Dermis microvascular lymphatic vessel endothelial cell (primary cell): ENCODE measurements around the gene TMIGD2. TPM values are rescaled to one million over a fixed set of nuclear protein-coding genes. Genes with fewer than 3 reads are reported as not detected.

Source experiments
- DNase-seq, 2 donors: peaks; one replicate each; pipeline versions ENCODE4 v3.0.0 to v3.0.0-alpha.2; 2010; ENCODE audit warnings: low read depth in 2 of 2
- total RNA-seq: library from RNA; depleted of rRNA; stranded (reverse); fragments of >200 nt; gene quantifications from 2 replicates; pipeline ENCODE4 v1.2.1, GENCODE V29; 2014

Gene TMIGD2
- total RNA-seq, 1 donor from 2014 or later: not detected

DNA sequence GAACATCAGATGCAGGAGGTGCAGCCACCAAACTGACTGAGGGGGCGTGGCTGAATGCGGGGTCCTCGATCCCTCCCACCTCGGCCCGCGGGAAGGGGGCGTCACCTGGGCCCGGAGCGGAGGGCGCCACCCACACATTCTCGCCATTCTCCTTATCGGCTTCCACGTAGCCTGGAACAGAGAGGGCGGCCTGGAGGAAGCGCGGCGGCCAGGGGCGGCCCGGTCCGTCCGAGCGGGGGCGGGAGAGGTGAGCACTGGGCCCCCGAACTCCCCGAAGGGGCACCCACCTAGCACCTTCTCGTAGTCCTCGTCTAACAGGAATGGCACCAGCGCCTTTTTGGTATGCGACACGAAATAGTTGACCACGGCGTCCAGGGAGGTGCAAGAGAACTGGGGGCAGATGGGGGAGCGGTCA lies 24.7 kb upstream of the TMIGD2 start:
- DNase-seq: no peak

DNA sequence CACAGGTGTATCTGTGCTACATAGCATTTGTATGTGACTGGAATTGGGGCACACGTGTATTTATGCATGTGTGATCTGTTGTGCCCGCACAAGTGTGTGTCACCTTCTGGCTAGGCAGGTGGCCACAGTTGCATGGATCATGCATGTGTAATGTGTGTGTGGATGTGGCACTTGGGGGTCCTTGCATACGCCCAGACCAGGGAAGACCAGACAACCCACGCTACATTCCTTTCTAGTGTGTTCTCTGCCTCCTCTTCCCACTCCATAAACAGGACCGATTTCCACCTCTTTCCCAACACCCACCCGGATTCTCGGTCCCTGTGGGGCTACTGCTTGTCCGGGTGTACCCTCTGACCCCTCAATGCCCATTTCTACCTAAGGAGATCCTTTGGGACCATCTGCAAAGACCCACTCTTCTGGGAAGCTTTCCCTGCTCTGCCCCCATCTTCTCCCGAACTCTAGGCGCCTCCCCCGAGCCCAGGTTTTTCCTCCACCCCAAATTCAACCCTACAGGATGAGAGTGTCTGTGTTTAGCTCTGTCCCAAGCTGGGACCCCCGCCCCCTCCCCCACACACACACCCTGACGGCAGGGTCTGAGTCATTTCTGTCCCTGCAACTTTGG lies 24.1 kb upstream of the TMIGD2 start:
- DNase-seq: no peak

DNA sequence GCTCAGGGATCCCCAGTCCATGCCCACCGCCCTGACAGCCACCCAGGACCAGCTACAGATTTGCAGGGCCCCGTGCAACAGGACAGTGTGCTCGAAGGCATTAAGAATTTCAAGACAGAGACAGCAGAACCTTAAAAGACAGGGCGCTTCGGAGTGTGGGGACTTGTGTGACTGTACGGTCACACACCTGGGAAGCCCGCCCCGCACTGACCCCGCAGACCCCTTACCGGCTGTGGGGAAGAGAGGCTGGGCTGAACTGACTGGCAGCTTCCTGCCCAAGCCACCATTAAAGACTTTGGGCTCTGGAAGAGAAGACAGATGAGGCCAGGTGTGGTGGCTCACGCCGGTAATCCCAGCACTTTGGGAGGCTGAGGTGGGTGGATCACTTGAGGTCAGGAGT lies 22.0 kb upstream of the TMIGD2 start:
- DNase-seq: no peak

DNA sequence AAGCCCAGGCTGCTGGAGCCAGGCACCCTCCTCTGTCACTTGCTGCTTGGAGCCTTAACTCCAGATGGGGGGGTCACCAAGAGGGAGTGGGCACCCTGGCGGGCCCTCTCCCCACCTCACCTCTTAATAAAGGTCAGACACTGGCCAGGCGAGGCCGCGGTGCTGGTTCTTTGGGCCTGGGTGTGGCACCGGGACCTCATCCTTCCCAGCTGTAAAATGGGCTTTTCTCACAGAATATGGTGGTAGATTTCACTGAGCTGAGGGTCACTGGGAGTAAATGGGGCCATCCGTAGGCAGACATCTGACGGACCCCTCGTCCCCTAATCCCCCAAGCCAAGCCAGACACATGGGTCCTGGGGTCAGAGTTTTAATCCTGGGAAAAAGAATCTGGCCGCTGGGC lies 21.5 kb upstream of the TMIGD2 start:
- no peak for DNase-seq

- DNase-seq: no peak
Observed at GRCh38 chr19:4322942-4323665, 20.9 kb upstream of the TMIGD2 start.

DNA sequence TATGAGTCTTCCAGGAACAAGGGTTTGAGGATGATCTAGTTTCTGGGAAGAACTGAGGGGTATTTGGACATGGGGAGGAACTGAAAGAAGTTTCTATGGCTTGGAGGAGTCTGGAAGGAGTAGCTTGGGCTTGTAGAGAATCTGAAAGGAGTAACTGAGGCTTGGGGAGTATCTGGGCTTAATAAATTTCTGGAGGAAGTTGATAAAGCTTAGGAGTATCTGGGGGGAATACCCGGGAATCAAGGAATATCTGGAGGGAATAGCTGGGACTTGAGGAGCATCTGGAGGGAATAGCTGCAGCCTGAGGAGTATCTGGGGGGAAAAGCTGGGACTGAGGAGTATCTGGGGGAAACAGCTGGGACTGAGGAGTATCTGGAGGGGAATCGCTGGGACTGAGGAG lies 18.2 kb upstream of the TMIGD2 start:
- no peak for DNase-seq

DNA sequence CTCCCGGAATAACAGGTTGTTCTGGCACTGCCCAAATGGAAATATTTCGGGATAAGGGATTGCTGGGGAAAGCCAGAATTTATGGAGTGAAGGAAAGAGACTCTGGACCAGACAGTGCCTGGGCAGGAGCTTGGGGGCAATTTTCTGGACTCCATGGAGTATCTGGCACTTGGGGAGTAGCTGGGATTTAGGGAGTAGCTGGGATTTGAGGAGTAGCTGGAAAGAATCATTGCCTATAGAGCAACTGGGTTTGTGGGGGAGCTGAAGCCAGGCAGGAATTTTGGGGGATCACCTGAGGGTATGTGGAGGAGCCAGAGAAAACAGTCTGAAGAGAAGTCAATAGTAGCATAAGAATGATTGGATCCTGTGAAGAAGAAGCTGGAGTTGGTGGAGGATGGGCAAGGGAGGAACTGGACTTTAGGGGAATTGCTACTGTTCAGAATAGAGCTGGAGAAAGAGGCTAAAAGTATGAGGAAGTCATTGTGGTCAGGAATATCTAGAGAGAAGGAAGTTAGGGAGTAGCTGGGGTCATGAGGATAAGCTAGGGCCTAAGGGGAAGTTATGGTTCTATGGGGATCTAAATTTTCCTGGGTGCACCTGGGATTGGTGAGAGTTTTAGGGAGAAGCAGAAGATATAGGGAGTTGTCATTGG lies 17.0 kb upstream of the TMIGD2 start:
- DNase-seq: no peak

DNA sequence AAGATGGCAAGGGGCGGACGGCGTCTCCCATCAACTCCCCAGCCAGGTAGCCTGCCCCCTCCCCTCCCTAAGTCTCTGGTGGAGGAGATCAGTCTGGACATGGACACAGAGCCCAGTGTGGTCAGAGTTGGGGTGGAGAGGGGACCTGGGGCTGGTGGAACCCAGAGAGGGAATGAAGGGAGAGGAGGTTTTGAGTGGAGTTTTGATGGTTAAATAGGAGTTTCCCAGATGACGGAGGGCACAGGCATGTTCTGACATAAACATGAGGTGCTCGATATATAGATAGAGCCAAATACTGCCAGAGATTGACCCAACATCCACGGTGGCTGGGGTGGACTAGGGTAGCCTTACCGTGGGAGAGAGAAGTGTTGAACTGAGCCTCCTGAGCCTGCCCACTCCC lies 16.3 kb upstream of the TMIGD2 start:
- DNase-seq: no peak

GRCh38 chr19:4316956-4317355 lies 14.8 kb upstream of the TMIGD2 start:
- DNase-seq: no peak

DNA sequence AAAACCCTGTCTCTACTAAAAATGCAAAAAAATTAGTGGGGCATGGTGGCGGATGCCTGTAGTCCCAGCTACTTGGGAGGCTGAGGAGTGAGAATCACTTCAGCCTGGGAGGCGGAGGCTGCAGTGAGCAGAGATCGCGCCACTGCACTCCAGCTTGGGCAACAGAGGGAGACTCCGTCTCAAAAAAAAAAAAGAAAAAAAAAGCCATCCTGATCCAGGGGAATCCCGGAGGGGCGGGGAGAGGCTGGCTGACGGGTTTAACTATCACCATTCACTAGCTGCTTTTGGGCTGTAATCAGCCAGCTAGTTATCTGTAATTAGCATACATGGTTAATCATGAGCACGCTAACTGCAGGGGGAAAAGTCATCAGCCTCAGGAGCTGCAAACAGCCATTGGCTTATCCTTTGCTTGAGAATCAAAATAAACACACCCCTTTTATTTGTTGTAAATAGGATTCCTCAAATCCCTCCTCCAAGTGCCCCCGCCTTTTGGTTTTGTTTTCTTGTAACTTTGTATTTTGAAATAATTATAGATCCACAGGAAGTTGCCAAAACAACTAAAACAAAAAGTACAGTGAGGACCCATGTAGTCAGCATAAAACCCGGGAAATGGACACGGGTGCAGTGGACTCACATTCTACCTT lies 11.8 kb upstream of the TMIGD2 start:
- no peak for DNase-seq

DNA sequence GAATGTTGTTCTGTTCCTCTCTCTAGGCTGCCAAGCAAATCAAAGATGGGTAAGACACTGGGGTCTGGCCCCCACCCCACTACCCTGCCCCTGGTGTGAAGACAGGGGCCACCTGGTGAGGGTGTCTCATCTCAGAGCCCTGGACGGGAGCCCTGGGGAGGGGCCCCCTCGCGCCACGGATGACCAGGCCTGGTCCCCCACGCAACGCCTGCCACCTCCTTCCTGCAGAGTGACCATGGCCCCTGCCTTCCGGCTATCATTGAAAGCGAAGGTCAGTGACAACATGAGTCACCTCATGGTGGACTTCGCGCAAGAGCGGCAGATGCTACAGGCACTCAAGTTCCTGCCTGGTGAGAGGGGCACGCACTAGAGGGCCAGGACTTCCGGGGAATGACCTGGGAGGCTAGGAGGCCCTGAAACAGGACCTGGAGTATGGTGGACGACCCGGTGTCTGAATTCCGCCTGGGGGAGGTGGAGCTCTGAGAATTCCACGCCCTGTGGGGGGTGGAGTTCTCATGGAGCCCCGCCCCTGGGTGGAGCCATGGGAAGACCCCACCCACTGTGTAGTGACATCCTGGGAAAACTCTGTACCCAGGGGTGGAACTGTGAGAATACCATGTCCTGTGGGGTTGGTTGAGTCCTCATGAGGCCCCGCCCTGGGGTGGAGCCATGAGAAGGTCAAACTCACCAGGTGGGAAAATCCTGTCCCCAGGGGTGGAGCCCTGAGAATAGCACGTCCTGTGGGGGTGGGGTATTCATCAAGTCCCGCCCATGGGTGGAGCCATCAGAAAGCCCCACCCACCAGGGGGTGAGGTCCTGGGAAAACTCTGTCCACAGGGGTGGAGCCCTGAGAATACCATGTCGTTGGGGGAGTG lies 8.3 kb upstream of the TMIGD2 start:
- DNase-seq: no peak

- DNase-seq: no peak
Observed at GRCh38 chr19:4305659-4306058, 3.5 kb upstream of the TMIGD2 start.

DNA sequence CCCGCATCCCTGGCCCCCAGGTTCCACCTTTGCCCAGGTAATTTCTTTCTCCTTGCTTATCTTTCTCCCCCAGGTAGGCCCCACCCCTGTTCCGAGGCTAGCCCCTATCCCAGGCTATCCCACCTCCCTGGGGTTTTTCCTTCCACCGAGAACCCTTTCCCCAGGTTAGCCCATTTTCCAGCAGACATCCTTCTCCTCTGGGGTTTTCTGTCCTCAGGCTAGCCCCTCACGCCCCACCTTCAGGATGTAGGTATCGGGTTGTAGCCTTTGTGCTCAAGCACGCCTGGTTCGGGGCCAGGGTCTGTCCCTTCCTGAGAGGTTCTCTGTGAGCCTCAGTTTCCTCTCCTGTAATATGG lies 3.0 kb upstream of the TMIGD2 start:
- no peak for DNase-seq

DNA sequence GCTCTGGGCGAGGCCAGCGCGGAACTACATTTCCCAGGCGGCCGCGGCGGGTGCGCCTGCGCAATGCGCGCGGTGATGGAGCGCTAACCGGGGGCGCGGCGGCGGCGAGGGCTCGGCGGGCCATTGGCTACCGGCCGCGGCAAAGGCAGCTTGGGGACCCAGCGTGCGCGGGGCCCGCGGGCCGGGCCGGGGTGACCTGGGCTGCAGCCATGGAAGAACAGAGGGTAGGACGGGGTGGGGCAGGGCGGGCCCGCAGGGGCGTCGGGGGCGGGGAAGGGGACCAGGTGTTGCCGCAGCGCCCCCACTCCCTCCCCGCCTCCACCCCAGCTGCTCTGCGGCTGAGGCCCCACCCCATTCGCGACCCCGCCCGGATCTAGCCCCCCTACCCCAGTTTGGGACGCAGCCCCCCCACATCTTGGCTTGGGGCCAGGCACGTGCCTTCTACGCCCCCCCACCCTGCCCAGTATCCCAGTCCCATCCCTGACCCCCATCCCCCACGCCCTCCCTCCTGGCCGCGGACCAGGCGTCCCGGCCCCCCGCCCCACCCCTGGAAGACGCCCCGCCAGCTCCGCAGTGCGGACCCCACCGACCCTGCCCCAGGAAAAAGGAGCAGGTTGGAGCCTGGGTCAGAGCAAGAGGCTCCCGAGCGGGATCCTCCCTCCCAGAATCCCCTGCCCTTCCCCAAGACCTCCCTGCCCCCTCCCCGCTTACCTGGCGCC lies 2.5 kb upstream of the TMIGD2 start, which contains the start of gene FSD1:
Gene FSD1, plus strand, starts transcription at position 61 of the 719 bp plus-strand sequence. Its CDS starts 149 bp downstream, at position 210.
- DNase-seq: peak in 1 of 2 donors; percentile 32

DNA sequence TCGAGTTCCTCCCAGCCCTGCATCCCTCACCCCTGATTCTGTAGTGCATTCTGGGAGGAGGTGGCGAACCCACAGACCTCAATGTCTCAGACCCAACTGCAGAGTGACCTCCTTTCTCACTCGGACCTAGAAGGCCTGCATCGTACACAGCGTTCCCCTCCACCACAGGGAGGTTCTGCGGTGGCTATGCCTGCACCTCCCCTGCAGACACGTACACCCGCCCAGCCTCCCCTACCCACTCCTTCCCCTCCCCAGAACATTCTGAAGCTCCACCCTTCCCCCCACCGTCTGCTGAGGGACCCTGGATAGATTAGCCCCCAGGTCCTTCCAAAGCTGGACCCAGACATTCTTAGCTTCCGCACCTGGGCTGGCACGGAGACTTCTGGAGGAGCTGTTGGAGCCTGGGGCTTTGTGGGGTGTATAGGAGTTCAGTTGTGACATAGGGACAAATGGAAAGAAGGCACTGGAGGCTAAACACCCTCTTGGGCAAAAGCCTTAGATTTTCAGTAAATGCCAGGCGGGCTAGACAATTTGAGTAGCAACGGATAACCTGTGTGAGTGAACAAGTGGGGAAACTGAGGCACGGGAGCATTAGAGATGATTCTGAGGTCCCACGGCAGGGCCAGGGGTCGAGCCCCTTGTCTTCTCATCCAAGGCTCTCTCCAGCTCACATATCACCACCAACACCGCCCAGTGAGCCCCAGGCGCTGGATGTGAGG lies 1.8 kb upstream of the TMIGD2 start:
- DNase-seq: no peak

DNA sequence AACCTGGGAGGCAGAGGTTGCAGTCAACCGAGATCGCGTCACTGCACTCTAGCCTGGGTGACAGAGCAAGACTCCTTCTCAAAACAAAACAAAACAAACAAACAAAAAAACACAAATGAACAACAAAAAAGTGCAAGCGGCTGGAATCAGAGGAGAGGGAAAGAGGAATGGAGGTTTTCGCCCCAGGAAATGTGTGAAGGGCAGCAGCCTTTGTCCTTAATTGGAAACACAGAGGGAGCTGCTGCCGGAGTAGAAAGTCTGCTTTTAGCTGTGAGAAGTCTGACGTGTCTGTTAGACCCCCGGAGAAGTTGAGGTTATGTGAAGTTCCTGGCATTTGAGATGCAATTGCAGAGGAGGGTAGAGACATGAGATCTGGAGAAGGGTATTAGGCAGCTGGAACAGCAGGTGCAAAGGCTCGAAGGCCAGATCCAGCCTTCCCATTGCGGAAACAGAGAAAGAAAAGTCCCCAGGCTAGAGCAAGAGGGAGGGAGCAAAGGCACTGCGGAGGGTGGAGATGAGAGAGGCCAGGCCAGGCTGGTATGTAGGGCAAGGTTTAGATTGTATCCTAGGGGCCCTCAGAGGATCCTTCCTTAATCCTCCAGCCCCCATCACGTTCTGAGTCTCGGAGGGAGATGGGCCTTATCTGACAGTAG lies 473 bp downstream of the TMIGD2 start:
- DNase-seq: no peak

DNA sequence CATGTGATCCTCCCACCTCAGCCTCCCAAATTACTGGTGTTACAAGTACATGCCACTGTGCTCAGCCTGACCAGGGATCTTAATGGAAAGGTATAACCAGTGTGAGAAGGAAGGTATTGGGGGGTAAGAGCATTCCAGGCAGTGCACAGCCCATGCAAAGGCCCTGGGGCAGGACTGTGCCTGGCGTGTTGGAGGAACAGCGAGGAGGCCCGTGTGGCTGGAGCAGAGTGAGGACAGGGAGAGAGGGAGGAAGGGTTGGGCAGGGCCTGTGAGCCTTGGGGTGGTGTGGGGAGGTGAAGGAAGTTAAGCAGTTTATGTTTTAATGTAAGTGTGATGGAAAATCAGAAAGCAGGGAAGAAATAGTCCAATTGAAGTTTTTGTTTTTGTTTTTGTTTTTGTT lies 1.6 kb downstream of the TMIGD2 start:
- DNase-seq: no peak

DNA sequence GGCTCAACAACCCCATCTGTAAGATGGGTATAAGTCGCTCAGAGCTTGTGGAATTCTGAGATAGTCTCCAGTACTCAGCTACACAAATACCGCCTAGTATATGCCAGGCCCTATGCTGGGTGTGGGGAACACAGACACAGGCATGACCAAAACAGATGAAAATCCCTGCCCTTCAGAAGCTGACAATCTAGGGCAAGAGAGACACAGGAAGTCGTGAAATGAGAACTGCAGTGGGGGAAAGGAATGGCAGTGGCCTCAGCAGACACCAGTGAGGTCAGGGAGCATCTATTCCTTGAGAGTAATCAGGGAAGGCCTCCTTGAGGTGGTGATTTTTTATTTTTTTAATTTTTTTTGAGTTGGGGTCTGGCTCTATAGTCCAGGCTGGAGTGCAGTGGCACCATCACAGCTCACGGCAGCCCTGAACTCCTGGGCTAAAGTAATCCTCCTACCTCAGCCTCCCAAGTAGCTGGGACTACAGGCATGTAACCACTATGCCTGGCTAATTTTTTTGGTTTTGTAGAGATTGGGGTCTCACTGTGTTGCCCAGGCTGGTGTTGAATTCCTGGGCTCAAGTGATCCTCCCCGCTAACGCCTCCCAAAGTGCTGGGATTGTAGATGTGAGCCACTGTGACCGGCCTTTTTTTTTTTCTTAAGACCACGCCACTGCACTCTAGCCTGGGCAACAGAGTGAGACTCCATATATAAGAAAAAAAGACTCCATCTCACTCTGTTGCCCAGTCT lies 3.2 kb downstream of the TMIGD2 start:
- no peak for DNase-seq
